Neural crest cell (in vitro differentiated cells): ENCODE data around the gene VAC14. TPM values are rescaled to one million over a fixed set of nuclear protein-coding genes. Genes with fewer than 3 reads are reported as not detected.

ENCODE experiments used
- DNase-seq: peaks from one replicate; pipeline ENCODE4 v3.0.0; 2021; ENCODE audit warnings: low read depth, mixed read lengths, low spot score
- H3K27ac Mint-ChIP-seq: one replicate; pipeline ENCODE4 v1.8.0; 2021; ENCODE audit warnings: mild to moderate bottlenecking, mixed read lengths; ENCODE audit not compliant: unreplicated experiment
- H3K27me3 Mint-ChIP-seq: 2 replicates; pipeline ENCODE4 v1.8.0; 2021; ENCODE audit warnings: low read depth, mild to moderate bottlenecking, mixed read lengths
- H3K36me3 Mint-ChIP-seq: 2 replicates; pipeline ENCODE4 v1.8.0; 2021; ENCODE audit warnings: low read depth, mild to moderate bottlenecking, mixed read lengths
- H3K4me1 Mint-ChIP-seq: 2 replicates; pipeline ENCODE4 v1.8.0; 2021; ENCODE audit warnings: mixed read lengths
- H3K4me3 Mint-ChIP-seq: one replicate; pipeline ENCODE4 v1.8.0; 2021; ENCODE audit warnings: mild to moderate bottlenecking, mixed read lengths
- H3K9me3 Mint-ChIP-seq: 2 replicates; pipeline ENCODE4 v1.8.0; 2021; ENCODE audit warnings: mixed read lengths
- total RNA-seq: library from RNA; stranded (reverse); gene quantifications from 2 replicates; pipeline ENCODE4 v1.2.1, GENCODE V29; 2021
- TF ChIP-seq, protein P1 (sequence below): fragments of 200-600 bp; sonication (generic); conservative IDR thresholded peaks from 2 replicates; pipeline ENCODE4 v1.5.0; 2021; ENCODE audit warnings: antibody characterized with exemption, mild to moderate bottlenecking

The VAC14 gene
- total RNA-seq, 1 donor from 2014 or later, result 46.7 TPM

DNA sequence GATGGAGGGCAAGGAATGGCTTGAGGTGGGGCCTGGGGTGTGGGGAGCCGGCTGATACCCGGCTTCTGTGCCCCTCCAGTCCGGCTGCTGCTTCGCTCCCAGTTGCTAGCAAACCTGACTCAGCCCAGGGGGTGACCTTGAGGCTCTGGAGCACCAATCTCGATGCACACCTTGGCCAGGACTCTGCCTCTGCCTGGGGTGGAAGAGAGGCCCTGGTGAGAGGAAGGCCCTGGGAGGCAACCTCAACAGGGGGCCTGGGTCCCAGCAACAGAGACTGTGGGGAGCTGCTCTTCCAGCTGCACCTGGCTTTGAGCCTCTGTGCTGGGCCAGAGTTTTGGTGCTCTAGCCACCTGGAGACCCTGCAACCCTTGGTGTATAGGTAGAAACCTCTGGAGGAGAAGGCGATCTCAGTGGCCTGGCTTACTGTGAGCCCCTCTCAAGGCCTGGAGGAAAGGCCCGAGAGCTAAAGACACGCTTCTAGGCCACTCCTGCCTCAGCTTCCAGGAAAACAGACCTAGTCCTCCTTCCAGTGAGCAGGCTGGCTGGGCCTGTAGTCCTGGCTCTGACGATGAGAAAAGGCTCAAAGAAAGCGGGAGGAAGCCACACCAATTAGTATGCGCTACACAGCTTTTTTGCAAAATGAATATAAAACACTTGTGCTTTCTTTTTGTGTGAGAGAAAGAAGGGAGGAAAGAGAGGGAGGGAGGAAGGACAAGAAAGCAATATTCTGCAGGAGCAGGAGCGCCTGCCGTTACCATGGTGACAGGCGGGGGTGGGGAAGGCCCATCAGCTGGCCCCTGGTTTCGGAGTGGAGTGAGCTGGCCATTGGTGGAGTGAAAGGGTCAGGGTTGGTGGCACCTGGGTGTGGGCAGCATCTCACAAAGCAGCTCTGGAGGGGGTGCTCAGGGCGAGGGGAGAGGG lies 51.0 kb downstream of the VAC14 start:
- Mint-ChIP-seq H3K4me3 (no peak overlapping the region), H3K36me3 (no peaks in the 10 kb centered on the region), H3K27ac (peak overlapping the region; percentile 68), H3K9me3 (no peaks in the 10 kb centered on the region), H3K27me3 (no peaks in the 10 kb centered on the region), H3K4me1 (peaks cover 30% of the 10 kb centered on the region)
- peak; percentile 26 for DNase-seq
- TF ChIP-seq, protein P1, sequence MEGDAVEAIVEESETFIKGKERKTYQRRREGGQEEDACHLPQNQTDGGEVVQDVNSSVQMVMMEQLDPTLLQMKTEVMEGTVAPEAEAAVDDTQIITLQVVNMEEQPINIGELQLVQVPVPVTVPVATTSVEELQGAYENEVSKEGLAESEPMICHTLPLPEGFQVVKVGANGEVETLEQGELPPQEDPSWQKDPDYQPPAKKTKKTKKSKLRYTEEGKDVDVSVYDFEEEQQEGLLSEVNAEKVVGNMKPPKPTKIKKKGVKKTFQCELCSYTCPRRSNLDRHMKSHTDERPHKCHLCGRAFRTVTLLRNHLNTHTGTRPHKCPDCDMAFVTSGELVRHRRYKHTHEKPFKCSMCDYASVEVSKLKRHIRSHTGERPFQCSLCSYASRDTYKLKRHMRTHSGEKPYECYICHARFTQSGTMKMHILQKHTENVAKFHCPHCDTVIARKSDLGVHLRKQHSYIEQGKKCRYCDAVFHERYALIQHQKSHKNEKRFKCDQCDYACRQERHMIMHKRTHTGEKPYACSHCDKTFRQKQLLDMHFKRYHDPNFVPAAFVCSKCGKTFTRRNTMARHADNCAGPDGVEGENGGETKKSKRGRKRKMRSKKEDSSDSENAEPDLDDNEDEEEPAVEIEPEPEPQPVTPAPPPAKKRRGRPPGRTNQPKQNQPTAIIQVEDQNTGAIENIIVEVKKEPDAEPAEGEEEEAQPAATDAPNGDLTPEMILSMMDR, result no peak

DNA sequence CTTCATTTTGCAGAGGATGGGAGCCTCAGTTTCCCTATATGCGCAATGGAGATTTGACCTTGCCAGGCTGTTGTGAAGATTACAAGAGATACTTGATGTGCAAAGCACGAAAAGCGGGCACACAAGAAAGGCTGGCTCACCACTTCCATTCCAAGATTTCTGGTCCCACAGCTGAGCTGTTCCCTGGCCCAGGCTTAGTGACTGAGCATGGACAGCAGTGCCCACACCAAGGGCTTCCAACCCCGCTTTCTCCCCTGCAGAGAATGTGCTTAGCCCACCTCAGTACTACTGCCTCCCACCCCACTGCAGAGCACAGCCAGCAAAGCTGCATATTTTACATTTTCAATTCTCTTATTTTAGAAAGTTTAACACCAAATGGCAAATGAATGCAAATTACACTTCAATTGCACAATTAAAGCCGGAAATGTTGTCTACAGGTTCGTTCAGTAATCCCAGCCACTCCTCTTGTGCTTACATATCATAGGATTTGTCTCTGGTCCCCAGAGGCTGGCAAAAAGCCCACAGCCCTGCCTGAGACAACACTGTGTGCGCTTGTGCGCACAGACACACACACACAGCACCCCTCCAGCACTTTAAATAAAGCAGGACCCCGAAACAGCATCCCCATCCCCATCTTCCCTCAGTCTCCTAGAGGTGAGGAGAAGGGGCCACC lies 51.8 kb downstream of the VAC14 start:
- TF ChIP-seq, protein P1, result no peak
- Mint-ChIP-seq H3K27me3 (no peaks in the 10 kb centered on the region), H3K36me3 (peaks cover 3% of the 10 kb centered on the region), H3K9me3 (no peaks in the 10 kb centered on the region), H3K4me3 (no peak overlapping the region), H3K27ac (no peak overlapping the region), H3K4me1 (peaks cover 30% of the 10 kb centered on the region)
- no peak for DNase-seq

DNA sequence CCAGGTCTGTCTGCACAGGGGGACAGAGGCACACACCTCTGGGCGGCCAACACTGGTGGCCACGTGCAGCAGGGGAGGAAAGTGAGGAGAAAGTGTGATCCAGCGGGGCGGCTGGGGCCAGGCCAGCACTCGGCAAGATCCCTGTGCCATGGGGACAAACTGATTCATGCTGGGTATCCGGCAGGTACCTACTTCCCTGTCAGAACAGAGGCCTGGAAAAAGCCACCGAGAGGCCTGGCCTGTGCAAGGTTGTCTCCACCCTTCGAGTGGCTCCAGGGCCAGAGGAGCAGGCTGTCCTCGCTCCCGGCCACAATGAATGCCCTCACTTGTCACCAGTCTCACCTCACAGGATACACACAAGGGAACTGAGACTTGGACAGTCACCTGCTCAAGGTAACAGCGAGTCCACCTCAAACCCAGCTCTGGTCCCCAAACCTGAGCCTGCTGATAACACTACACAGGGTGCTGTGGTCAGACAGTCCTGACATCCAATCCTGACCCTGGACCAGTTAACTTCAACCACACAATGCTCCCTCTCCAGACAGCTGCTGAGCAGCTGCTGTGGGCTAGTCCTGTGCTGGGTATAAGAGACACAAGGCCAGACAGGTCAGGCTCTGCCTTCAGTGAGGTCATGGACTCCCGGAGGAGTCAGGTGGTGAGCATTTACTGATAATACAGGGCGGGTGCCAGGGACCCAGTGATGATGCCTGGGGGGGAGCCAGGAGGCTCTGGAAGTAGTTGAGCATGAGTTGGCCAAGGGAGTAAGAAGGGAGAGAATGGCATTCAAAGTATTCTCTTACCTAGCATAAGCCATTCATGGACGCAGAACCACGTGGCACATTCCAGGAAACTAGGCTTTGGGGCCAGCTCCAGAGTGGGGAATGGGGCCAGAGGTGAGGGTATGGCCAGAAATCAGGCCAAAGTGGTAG lies 53.0 kb downstream of the VAC14 start:
- Mint-ChIP-seq H3K9me3 (peaks cover 2% of the 10 kb centered on the region), H3K36me3 (peaks cover 13% of the 10 kb centered on the region), H3K4me3 (no peak overlapping the region), H3K4me1 (peaks cover 30% of the 10 kb centered on the region), H3K27me3 (no peaks in the 10 kb centered on the region), H3K27ac (peak overlapping the region; percentile 57)
- DNase-seq, result no peak
- TF ChIP-seq, protein P1, result no peak

DNA sequence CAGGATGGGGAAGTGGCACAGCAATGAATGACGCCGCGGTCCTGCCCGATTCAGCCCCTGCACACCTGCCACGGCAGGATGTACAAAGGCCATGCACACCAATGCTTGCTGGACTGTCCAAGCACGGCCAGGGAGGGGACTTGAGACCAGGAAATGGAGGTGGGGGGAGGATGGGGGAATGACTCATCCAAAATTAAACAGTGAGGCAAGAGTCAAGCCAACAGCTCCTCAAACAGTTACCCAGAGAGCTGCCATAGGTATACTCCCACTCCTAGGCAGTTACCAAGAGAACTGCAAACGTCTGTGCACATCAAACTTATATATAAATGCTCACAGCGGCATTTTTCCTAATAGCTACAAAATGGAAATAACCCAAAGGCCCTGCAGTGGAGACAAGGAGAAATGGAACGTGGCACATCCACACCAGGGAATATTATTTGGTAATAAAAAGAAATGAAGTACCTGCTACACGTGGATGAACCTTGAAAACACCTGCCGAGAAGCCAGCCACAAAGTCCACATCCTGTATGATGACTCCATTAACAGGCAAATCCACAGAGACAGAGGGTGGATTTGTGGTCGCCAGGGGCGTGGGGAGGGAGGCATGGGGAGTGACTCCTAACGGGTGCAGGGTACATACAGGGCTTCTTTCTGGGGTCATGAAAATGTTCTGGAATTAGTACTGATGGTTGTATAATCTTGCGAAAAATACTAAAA lies 54.1 kb downstream of the VAC14 start:
- Mint-ChIP-seq H3K36me3 (peaks cover 17% of the 10 kb centered on the region), H3K4me1 (peaks cover 30% of the 10 kb centered on the region), H3K27me3 (no peaks in the 10 kb centered on the region), H3K9me3 (peaks cover 2% of the 10 kb centered on the region), H3K4me3 (no peak overlapping the region), H3K27ac (peak overlapping the region; percentile 27)
- no peak for DNase-seq
- TF ChIP-seq, protein P1, result no peak
